ENCODE data around the gene DISP2.

DNA sequence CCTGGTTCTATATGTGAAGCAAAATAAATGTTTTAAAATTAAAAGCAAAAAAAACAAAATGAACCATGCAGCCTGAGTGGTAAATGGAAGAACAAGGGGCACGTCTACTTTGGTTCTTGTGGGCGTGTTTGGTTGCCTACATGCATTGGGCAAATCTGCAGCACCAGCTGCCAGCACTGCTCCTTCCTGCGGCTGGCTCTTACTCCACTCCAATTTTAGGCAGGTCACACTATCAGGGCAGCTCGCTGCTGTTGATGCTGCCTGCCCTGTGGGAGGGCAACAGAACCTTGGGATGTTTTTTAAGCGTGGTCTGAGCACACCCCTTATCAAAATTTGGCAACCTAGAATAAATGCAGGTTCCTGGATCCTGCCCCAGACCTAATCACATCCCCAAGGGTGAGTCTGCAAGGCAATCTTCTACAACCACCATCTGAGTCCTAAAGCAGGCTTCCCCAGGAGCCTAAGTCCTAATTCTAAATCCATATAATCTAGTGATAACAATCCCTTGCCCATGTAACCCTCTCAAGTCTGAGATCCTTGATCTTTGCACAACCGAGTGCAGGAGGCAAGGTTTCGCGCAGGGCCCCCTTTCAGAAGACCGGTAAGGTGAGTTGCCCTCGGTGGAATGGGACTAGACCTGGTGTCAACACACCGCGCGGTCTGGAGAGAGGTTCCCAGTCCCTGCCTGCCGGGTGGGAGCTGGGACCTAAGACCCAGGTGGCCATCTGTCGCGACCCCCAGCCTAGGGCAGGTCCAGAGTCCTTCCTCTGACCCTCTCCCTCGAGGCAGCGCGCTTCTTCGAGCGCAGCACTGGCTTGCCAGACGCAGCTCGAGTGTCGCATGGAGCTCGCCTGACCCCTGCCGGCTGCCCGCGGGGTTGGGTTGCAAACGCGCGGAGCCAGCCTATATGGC is 63.5 kb downstream of the DISP2 start:
- TF ChIP-seq, protein P1, sequence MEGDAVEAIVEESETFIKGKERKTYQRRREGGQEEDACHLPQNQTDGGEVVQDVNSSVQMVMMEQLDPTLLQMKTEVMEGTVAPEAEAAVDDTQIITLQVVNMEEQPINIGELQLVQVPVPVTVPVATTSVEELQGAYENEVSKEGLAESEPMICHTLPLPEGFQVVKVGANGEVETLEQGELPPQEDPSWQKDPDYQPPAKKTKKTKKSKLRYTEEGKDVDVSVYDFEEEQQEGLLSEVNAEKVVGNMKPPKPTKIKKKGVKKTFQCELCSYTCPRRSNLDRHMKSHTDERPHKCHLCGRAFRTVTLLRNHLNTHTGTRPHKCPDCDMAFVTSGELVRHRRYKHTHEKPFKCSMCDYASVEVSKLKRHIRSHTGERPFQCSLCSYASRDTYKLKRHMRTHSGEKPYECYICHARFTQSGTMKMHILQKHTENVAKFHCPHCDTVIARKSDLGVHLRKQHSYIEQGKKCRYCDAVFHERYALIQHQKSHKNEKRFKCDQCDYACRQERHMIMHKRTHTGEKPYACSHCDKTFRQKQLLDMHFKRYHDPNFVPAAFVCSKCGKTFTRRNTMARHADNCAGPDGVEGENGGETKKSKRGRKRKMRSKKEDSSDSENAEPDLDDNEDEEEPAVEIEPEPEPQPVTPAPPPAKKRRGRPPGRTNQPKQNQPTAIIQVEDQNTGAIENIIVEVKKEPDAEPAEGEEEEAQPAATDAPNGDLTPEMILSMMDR (IDR thresholded peaks at IDR 0.05), result peak; percentile 85 to 98 (median 94)
- peak; percentile 28 for TF ChIP-seq POLR2A (IDR thresholded peaks at IDR 0.05)
